ENCODE results near the gene AZU1. TPM values are rescaled to one million over a fixed set of nuclear protein-coding genes. Genes with fewer than 3 reads are reported as not detected.
"Not testable (repeated sequence)": the region's sequence is repeated elsewhere in the genome, so short reads cannot be mapped to it uniquely, and the experiment has no call there.

The AZU1 gene
- total RNA-seq, 1 donor from 2014 or later: not detected

DNA sequence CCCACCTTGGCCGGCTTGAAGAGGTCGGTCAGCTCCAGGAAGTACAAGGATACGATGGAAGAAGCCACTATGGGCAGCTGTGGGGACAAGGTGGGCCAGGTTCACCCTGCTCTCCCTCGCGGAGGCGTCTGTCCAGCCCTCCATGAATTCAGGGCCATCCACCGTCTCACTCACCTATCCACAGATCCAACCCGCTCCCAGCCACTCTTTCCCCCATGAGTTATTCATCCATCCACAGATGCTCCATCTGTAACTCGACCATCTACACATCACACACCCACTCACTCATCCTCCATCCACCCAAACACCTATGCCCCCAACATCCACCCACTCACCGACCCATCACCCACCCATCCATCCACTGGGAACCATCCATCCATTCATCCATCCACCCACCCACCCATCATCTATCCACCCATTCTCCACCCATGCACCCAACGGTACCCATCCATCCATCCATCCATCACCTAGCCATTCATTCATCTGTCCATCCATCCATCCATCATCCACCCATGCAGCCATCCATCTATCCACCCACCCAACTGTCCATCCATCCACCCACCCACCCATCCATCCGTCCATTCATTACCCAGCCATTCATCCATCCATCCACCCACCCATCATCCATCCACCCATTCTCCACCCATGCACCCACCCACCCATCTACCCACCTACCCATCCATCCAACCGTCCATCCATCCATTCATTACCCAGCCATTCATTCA, 11.7 kb upstream of the AZU1 start:
- TF ChIP-seq, protein P1, sequence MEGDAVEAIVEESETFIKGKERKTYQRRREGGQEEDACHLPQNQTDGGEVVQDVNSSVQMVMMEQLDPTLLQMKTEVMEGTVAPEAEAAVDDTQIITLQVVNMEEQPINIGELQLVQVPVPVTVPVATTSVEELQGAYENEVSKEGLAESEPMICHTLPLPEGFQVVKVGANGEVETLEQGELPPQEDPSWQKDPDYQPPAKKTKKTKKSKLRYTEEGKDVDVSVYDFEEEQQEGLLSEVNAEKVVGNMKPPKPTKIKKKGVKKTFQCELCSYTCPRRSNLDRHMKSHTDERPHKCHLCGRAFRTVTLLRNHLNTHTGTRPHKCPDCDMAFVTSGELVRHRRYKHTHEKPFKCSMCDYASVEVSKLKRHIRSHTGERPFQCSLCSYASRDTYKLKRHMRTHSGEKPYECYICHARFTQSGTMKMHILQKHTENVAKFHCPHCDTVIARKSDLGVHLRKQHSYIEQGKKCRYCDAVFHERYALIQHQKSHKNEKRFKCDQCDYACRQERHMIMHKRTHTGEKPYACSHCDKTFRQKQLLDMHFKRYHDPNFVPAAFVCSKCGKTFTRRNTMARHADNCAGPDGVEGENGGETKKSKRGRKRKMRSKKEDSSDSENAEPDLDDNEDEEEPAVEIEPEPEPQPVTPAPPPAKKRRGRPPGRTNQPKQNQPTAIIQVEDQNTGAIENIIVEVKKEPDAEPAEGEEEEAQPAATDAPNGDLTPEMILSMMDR (conservative IDR thresholded peaks at IDR 0.05; ENCODE audit: low read depth, low read length): no peak
- DNase-seq (ENCODE audit: low read depth): no peak
- no peak overlapping the region for H3K4me3 ChIP-seq (ENCODE audit: low read depth, low read length)

DNA sequence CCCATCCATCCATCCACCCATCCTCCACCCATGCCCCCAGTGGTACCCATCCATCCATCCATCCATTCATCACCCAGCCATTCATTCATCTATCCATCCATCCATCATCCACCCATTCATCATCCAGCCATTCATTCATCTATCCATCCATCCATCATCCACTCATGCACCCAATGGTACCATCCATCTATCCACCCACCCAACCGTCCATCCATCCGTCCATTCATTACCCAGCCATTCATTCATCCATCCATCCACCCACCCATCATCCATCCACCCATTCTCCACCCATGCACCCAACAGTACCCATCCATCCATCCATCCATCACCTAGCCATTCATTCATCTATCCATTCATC, 11.2 kb upstream of the AZU1 start:
- DNase-seq (ENCODE audit: low read depth): no peak
- no peak overlapping the region for H3K4me3 ChIP-seq (ENCODE audit: low read depth, low read length)
- TF ChIP-seq, protein P1 (conservative IDR thresholded peaks at IDR 0.05; ENCODE audit: low read depth, low read length): no peak

DNA sequence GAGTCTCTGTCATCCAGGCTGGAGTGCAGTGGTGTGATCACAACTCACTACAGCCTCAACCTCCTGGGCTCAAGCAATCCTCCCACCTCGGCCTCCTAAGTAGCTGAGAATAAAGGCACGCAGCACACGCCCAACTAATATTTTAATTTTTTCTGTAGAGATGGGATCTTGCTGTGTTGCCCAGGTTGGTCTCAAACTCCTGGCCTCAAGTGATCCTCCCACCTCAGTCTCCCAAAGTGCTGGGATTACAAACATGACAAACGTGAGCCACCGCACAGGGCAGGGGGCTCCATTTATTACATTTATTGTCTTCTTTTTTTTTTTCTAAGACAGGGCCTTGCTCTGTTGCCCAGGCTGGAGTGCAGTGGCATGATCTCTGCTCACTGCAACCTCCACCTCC, 7.4 kb upstream of the AZU1 start:
- not testable (repeated sequence) for H3K4me3 ChIP-seq (ENCODE audit: low read depth, low read length)

DNA sequence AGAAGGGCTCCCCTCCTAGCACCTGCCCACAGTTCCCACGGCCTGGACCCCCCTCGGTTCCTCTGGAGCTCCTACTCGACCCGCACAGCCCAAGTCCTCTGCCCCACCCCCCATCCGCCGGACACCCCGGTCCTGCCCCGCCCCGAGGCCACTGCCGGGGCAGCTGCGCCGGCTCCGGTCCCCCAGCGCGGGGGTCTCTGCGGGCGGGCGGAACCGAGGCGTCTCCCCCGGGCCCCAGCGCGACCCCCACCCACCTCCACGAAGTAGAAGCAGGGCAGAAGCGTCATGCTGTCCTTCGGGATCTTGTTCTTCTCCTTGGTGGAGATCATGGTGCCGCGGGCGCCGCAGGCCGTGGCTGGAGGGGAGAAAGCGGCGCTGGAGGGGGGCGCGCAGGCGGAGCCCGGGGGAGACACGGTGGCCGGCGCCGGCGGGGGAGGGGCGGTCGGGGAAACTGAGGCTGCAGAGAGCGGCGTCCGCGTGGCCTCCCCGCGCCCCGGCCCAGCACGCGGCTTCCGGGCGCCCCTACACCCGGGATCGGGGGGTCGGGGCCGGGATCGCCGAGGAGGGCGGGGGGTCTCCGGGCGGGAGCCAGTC, 6.3 kb upstream of the AZU1 start:
- TF ChIP-seq, protein P1 (conservative IDR thresholded peaks at IDR 0.05; ENCODE audit: low read depth, low read length): no peak
- DNase-seq (ENCODE audit: low read depth): no peak
- H3K4me3 ChIP-seq (ENCODE audit: low read depth, low read length): no peak overlapping the region

More for the DNA sequence above, 7.4 kb upstream of the AZU1 start:
- DNase-seq (ENCODE audit: low read depth): not testable (repeated sequence)

DNA sequence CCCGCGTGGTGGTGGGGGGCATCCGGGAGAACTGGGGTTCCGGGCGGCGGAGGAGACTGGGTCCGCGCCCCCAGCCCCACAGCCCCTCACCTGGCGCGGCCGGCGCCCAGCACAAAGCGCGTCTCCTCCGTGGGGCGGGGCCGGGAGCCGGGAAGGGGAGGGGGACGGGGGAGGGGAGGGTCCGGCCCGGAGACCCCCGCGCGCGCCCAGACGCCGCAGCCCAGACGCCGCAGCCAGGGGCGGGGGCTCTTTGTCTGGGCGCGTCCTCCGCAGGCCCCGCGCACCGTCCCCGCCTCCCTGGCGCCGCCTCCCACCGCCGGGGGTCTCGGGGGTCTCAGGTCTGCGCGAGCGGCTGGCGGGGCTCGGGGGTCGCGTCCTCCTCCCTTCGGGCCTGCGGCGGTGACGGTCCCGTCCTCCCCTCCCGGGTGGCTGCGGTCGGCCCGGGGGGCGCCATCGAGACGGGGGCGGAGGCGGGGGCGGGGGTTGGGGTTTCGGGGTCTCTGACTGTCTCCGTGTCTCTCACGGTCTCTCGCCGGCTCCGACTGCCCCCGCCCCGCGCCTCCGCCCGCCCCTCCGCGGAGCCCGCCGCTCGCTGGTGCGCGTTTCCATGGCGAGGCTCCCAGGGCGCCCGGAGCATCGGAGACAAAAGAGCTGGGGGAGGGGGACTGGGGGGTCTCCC, 5.7 kb upstream of the AZU1 start, which contains the start of gene PLPPR3:
Gene PLPPR3, minus strand, starts transcription at position 131 of the 679 bp plus-strand sequence. CDS start 396 bp downstream, outside the sequence.
- H3K4me3 ChIP-seq (ENCODE audit: low read depth, low read length): no peak within 1 kb of the TSS
- TF ChIP-seq, protein P1 (conservative IDR thresholded peaks at IDR 0.05; ENCODE audit: low read depth, low read length): no peak
- DNase-seq (ENCODE audit: low read depth): no peak

DNA sequence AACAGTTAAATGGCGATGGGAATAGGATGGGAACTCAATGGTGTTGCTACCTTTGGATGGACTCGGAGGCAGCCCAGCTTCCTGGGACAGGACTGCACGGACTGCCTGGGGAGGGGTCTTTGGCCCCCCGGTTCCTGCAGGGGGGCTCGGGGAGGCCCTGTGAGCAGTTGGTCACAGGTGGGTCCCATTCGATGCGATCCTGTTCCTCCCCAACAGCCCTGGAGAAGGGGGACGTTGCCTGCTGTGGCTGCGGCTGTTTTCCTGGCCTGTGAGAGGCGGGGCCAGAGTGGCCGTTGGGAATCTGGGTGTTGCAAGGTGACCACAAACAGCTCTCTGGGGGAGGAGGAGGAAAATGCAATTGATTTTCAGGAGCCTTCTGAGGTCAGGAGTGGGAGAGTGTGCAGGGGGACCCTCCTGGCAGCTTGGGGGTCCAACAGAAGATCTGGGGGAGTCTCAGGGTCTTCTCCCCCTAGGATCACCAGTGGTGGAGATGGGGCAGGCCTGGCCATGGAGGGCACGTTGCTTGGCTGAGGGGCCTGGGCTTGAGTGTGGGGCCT, 4.0 kb upstream of the AZU1 start:
- TF ChIP-seq, protein P1 (conservative IDR thresholded peaks at IDR 0.05; ENCODE audit: low read depth, low read length): no peak
- no peak overlapping the region for H3K4me3 ChIP-seq (ENCODE audit: low read depth, low read length)
- DNase-seq (ENCODE audit: low read depth): no peak

DNA sequence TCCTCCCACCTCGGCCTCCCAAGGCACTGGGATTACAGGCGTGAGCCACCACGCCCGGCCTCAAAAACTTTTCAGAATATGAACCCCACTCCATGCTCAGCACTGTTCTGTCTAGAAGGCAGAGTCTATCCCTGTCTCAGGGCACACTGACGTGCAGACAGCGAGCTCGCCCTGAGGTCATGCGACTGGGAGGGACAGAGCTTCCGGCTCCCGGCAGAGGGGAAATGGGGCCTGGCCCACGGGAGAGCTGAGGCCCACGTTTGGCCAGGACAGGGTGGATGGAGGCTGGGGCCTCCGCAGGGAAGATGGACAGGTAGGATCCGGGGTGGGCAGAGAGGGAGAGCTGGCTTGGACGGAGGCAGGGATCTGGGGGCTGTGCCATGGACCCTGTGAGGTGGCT, 2.8 kb upstream of the AZU1 start:
- TF ChIP-seq, protein P1 (conservative IDR thresholded peaks at IDR 0.05; ENCODE audit: low read depth, low read length): no peak
- no peak for DNase-seq (ENCODE audit: low read depth)
- H3K4me3 ChIP-seq (ENCODE audit: low read depth, low read length): no peak overlapping the region

Data from epithelial cell of proximal tubule (primary cell).